Right lobe of liver (tissue), 4 donors: ENCODE results near the gene CORO2B.

Source experiments
- POLR2A ChIP-seq: fragments of 450-650 bp; IDR thresholded peaks from one replicate; pipeline ENCODE4 v1.6.1; 2017; ENCODE audit warnings: antibody characterized with exemption, mild to moderate bottlenecking
- TF ChIP-seq, protein P1 (sequence below), 4 donors: fragments of 200-600 bp in 3 of 4; fragments of 450-650 bp in 1 of 4; IDR thresholded peaks; one replicate each; pipeline versions ENCODE4 v1.5.1 to v1.8.0; 2016 to 2022; ENCODE audit warnings: antibody characterized with exemption in 4 of 4, mild to moderate bottlenecking in 2 of 4
- donor health status: DM: no; HTN: no; CAD: no.
- donor health status: DM: no; HTN: no; CAD: no.
- donor health status: DM: no; HTN: yes; CAD: no.

DNA sequence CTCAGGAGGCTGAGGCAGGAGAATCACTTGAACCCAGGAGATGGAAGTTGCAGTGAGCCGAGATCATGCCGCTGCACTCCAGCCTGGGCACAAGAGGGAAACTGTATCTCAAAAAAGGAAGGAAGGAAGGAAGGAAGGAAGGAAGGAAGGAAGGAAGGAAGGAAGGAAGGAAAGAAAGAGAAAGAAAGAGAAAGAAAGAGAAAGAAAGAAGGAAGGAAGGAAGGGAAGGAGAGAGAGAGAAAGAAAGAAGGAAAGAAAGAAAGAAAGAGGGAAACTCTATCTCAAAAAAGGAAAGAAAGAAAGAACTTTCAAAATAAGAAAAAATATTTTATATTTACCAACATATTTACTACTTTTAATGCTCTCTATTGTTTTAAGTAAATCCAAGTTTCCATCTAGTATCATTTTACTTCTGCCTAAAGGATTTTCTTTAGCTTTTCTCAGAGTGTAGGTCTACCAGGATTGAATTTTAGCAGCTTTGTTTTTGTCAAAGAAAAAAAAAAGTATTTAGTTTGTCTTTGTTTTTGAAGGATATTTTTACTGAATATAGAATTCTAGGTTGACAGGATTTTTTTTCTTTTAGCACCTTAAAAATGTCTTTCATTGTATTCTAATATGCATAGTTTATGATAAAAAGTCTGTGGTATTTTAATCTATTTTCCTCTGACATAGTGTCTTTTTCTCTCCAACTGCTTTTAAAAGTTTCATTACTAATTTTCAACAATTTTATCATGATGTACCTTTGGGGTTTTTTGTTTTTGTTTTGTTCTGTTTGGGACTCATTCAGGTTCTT, 47.2 kb upstream of the CORO2B start:
- no peak for TF ChIP-seq POLR2A
- TF ChIP-seq, protein P1, sequence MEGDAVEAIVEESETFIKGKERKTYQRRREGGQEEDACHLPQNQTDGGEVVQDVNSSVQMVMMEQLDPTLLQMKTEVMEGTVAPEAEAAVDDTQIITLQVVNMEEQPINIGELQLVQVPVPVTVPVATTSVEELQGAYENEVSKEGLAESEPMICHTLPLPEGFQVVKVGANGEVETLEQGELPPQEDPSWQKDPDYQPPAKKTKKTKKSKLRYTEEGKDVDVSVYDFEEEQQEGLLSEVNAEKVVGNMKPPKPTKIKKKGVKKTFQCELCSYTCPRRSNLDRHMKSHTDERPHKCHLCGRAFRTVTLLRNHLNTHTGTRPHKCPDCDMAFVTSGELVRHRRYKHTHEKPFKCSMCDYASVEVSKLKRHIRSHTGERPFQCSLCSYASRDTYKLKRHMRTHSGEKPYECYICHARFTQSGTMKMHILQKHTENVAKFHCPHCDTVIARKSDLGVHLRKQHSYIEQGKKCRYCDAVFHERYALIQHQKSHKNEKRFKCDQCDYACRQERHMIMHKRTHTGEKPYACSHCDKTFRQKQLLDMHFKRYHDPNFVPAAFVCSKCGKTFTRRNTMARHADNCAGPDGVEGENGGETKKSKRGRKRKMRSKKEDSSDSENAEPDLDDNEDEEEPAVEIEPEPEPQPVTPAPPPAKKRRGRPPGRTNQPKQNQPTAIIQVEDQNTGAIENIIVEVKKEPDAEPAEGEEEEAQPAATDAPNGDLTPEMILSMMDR (IDR thresholded peaks at IDR 0.05): no peak
